Testis (tissue), 3 donors: ENCODE results near the gene FARS2. TPM values are rescaled to one million over a fixed set of nuclear protein-coding genes. Genes with fewer than 3 reads are reported as not detected.

ENCODE experiments used
- DNase-seq: peaks from one replicate; pipeline ENCODE4 v3.0.0-alpha.2; 2019
- H3K27ac ChIP-seq, 2 donors: fragments of 200-600 bp; sonication (generic); one replicate each; pipeline ENCODE4 v1.5.1; 2019
- H3K27me3 ChIP-seq: fragments of 200-600 bp; sonication (generic); one replicate; pipeline ENCODE4 v1.5.1; 2019
- H3K36me3 ChIP-seq: fragments of 200-600 bp; sonication (generic); one replicate; pipeline ENCODE4 v1.5.1; 2017; ENCODE audit warnings: low read depth; ENCODE audit errors: missing control alignments
- H3K4me1 ChIP-seq: fragments of 200-600 bp; sonication (generic); one replicate; pipeline ENCODE4 v1.5.1; 2019
- H3K4me3 ChIP-seq, 2 donors: fragments of 200-600 bp; sonication (generic); one replicate each; pipeline ENCODE4 v1.5.1; 2017 to 2019
- H3K9me3 ChIP-seq: fragments of 200-600 bp; sonication (generic); one replicate; pipeline ENCODE4 v1.5.1; 2017
- POLR2A ChIP-seq: fragments of 450-650 bp; IDR thresholded peaks from one replicate; pipeline ENCODE4 v1.6.1; 2017; ENCODE audit warnings: antibody characterized with exemption, mild to moderate bottlenecking, moderate library complexity
- WGBS, 2 donors: methylation state at CpG; one replicate each; pipeline ENCODE4 v1.1.5; 2018; 5-methylcytosine and 5-hydroxymethylcytosine counted together
- intact Hi-C: fragments of 100-400 bp; cut with DNase I; formaldehyde crosslinking; loops from one replicate; pipeline ENCODE4 v1.15.1; 2023; ENCODE audit warnings: low total_unique reads
- polyA plus RNA-seq: library from polyadenylated mRNA; stranded (reverse); fragments of 350-450 nt; fragmentation: Illumina TruSeq; extraction: RNeasy Lipid Tissue Mini Kit (QIAGEN cat#74804); gene quantifications from one replicate; pipeline ENCODE4 v1.2.3, GENCODE V29; 2014; ENCODE audit warnings: low read depth, low replicate concordance; ENCODE audit not compliant: insufficient read depth
- total RNA-seq, 2 donors: library from RNA; depleted of rRNA; stranded (reverse); fragments of >200 nt; gene quantifications; one replicate each; pipeline ENCODE4 v1.2.3, GENCODE V29; 2016
- TF ChIP-seq, protein P1 (sequence below), 3 experiments: fragments of 450-650 bp in 2 of 3; fragments of 200-600 bp in 1 of 3; sonication (generic) in 1 of 3; IDR thresholded peaks; one replicate each; pipeline ENCODE4 v1.5.1; 2016 to 2019; ENCODE audit warnings: antibody characterized with exemption in 3 of 3, mild to moderate bottlenecking in 2 of 3, moderate library complexity in 1 of 3

FARS2 gene
- total and polyA plus RNA-seq, 3 donors from 2014 or later = 15.4 to 26.8 (median 22.1) TPM

DNA sequence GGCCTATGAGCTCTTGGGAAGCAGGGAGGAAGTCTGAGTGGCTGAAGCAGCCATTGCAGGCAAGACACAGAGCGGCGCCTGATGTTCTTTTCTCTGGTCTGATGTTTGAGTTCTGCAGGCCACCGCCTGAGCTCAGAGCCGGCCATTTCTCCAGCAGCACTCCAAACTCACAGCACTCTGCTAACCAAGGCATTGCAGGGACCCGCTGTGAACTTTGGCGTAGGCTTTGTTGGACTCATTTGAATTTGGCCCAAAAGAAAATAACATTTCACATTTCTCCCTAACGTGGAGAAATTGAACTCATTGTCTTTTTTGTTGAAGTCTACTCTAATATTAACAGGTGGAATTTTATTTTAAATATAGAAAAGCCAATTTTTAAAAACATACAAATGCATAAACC, 336.1 kb downstream of the FARS2 start:
- H3K9me3 ChIP-seq = no peaks in the 10 kb centered on the region
- H3K27ac ChIP-seq = no peak overlapping the region
- no peaks in the 10 kb centered on the region for H3K36me3 ChIP-seq
- intact Hi-C loops = no loop called here
- WGBS, 2 donors = 78 to 83% methylated on average over 5 to 7 of the region's 7 CpGs
- no peaks in the 10 kb centered on the region for H3K4me1 ChIP-seq
- no peak overlapping the region for H3K4me3 ChIP-seq
- TF ChIP-seq, protein P1, sequence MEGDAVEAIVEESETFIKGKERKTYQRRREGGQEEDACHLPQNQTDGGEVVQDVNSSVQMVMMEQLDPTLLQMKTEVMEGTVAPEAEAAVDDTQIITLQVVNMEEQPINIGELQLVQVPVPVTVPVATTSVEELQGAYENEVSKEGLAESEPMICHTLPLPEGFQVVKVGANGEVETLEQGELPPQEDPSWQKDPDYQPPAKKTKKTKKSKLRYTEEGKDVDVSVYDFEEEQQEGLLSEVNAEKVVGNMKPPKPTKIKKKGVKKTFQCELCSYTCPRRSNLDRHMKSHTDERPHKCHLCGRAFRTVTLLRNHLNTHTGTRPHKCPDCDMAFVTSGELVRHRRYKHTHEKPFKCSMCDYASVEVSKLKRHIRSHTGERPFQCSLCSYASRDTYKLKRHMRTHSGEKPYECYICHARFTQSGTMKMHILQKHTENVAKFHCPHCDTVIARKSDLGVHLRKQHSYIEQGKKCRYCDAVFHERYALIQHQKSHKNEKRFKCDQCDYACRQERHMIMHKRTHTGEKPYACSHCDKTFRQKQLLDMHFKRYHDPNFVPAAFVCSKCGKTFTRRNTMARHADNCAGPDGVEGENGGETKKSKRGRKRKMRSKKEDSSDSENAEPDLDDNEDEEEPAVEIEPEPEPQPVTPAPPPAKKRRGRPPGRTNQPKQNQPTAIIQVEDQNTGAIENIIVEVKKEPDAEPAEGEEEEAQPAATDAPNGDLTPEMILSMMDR (IDR thresholded peaks at IDR 0.05) = no peak
- no peak for TF ChIP-seq POLR2A
- no peaks in the 10 kb centered on the region for H3K27me3 ChIP-seq
- peak; percentile 16 for DNase-seq

DNA sequence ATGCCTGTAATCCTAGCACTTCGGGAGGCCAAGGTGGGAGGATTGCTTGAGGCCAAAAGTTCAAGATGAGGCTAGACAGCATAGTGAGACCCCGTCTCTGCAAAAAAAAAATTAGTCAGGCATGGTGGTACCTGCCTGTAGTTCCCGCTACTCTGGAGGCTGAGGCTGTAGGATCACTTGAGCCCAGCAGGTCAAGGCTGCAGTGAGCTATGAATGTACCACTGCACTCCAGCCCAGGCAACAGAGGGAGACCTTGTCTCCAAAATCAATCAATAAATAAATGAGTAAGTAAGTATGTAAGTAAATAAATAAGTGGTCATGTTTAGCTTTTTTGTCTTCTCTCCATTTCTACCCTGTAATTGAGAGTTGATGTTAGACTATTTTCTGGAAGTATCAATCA, 336.8 kb downstream of the FARS2 start:
- Histone ChIP-seq H3K36me3 (no peaks in the 10 kb centered on the region), H3K27me3 (no peaks in the 10 kb centered on the region), H3K4me1 (no peaks in the 10 kb centered on the region), H3K4me3 (no peak overlapping the region), H3K27ac (no peak overlapping the region), H3K9me3 (no peaks in the 10 kb centered on the region)
- no peak for DNase-seq
- intact Hi-C loops = no loop called here
- no peak for TF ChIP-seq POLR2A
- WGBS, 2 donors = 90 to 97% methylated on average over 3 of the region's 3 CpGs

DNA sequence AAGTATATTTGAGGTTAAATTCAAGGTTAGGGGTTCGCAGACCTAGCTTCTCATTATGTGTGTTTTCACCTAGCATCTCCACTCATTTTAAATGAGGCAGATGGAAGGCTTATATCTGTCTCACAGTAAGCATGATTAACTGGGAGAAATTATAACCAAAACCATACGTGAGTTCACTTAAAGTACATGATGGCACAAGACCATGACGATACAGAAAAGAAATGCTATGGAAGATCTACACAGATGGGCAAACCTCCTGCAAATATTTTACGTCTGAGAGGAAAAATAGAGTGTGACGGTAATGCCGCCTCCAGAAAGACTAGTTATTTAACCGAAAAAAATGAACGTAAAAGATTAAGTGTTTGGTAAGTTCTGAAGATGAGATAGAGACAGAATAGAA, 337.8 kb downstream of the FARS2 start:
- Histone ChIP-seq H3K4me3 (no peak overlapping the region), H3K4me1 (no peaks in the 10 kb centered on the region), H3K36me3 (no peaks in the 10 kb centered on the region), H3K27ac (no peak overlapping the region), H3K27me3 (no peaks in the 10 kb centered on the region), H3K9me3 (no peaks in the 10 kb centered on the region)
- intact Hi-C loops = no loop called here
- WGBS, 2 donors = 87% methylated on average over 8 of the region's 8 CpGs
- TF ChIP-seq, protein P1 (IDR thresholded peaks at IDR 0.05) = no peak
- TF ChIP-seq POLR2A = no peak
- DNase-seq = no peak

DNA sequence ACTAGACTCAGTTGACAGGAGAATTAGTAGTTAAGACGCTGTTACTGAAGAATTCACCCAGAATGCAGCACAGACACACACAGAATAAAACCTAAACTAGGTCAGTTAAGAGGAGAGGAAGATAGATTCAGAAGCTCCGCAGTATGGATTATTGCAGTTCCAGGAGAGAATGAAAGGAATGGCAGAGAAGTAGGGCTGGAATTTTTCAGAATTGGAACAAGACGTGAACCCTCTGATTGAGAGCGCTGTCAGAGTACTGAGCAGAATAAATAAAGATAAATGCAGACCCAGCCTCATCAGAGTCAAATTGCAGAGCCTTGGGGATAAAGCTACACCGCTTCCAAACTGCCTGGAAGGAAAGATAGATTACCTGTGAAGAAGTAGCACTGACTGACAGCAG, 344.6 kb downstream of the FARS2 start:
- no peak overlapping the region for H3K4me3 ChIP-seq
- H3K4me1 ChIP-seq = no peaks in the 10 kb centered on the region
- H3K9me3 ChIP-seq = no peaks in the 10 kb centered on the region
- no peaks in the 10 kb centered on the region for H3K36me3 ChIP-seq
- H3K27me3 ChIP-seq = no peaks in the 10 kb centered on the region
- H3K27ac ChIP-seq = no peak overlapping the region
- intact Hi-C loops = no loop called here
- WGBS, 2 donors = 91 to 92% methylated on average over 5 of the region's 5 CpGs
- TF ChIP-seq POLR2A = no peak
- TF ChIP-seq, protein P1 (IDR thresholded peaks at IDR 0.05) = no peak
- no peak for DNase-seq

DNA sequence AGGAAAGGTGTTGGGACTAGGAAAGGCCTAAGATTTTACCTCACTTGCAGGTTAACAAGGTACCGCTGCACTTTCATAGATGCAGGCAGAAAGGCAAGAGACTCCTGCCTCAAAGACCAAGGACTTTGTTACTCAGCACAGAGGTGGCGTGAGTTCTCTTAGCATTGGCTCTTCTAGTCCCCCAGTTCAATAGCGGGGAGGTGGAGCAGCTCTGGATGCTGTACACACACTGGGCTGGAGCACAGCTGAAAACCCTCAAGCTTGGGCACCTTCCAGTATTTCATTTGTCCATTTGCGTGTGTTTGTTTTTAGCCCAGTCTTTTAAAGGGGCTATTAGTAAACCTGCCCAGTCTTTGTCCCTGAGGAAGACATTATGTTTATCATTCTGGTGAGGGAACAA, 345.2 kb downstream of the FARS2 start:
- H3K4me1 ChIP-seq = no peaks in the 10 kb centered on the region
- 88 to 98% methylated on average over 4 of the region's 4 CpGs for WGBS, 2 donors
- DNase-seq = no peak
- no peak overlapping the region for H3K4me3 ChIP-seq
- no peak for TF ChIP-seq POLR2A
- TF ChIP-seq, protein P1 (IDR thresholded peaks at IDR 0.05) = no peak
- H3K27ac ChIP-seq = no peak overlapping the region
- no peaks in the 10 kb centered on the region for H3K27me3 ChIP-seq
- intact Hi-C loops = no loop called here
- no peaks in the 10 kb centered on the region for H3K9me3 ChIP-seq
- H3K36me3 ChIP-seq = no peaks in the 10 kb centered on the region
